Measurements from ENCODE around the gene ASB10.

DNA sequence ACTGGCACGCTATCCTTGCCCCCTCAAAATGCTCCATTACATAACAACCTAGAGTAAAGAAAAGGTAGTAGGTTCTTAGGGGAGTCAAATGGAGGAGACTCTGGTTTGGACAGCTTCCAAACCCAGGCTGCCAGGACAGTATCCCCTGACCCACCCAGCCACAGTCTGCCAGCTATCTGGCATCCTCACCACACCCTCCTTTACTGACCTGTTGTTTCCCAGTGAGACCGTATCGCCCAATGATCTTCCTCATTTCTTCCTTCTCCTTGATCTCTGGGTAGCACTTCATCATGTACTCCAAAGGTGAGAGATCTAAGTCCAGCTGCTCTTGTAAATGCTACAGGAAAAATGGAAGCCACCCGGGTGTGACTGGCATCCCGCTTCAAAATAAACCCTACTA, 28.3 kb upstream of the ASB10 start:
- TF ChIP-seq POLR2A (IDR thresholded peaks at IDR 0.05; ENCODE audit: low read length), result no peak
- TF ChIP-seq GATA1 (IDR thresholded peaks at IDR 0.05; ENCODE audit: low read depth, low read length), result no peak

All from erythroblast (primary cell).